ENCODE measurements around the gene NABP2.

NABP2 gene

GRCh38 chr12:56212361-56212760, 11.8 kb upstream of the NABP2 start:
- no peak for DNase-seq (ENCODE audit: extremely low read depth in 1 of 2, low read depth in 1 of 2)

GRCh38 chr12:56213878-56214277, 10.3 kb upstream of the NABP2 start:
- DNase-seq (ENCODE audit: extremely low read depth in 1 of 2, low read depth in 1 of 2), result no peak

- no peak for DNase-seq (ENCODE audit: extremely low read depth in 1 of 2, low read depth in 1 of 2)
Observed at GRCh38 chr12:56216461-56216860, 7.7 kb upstream of the NABP2 start.

GRCh38 chr12:56219840-56220239, 4.3 kb upstream of the NABP2 start:
- DNase-seq (ENCODE audit: extremely low read depth in 1 of 2, low read depth in 1 of 2), result no peak

GRCh38 chr12:56220611-56221231, 3.4 kb upstream of the NABP2 start:
- DNase-seq (ENCODE audit: extremely low read depth in 1 of 2, low read depth in 1 of 2), result no peak

GRCh38 chr12:56221232-56221756, 2.8 kb upstream of the NABP2 start:
- DNase-seq (ENCODE audit: extremely low read depth in 1 of 2, low read depth in 1 of 2), result no peak

- peak; percentile 76 to 88 for DNase-seq (ENCODE audit: extremely low read depth in 1 of 2, low read depth in 1 of 2)
Observed at GRCh38 chr12:56221757-56222530, 2.2 kb upstream of the NABP2 start, which contains the start of gene RNF41. TSS of gene RNF41 (minus strand) at chr12:56221922. CDS start at chr12:56214047, 7,875 bp downstream.

GRCh38 chr12:56222531-56222895, 1.6 kb upstream of the NABP2 start:
- DNase-seq (ENCODE audit: extremely low read depth in 1 of 2, low read depth in 1 of 2), result no peak

GRCh38 chr12:56223571-56224101, 506 bp upstream of the NABP2 start:
- no peak for DNase-seq (ENCODE audit: extremely low read depth in 1 of 2, low read depth in 1 of 2)

- DNase-seq (ENCODE audit: extremely low read depth in 1 of 2, low read depth in 1 of 2), result no peak
Observed at GRCh38 chr12:56224954-56225353, 812 bp downstream of the NABP2 start.

- DNase-seq (ENCODE audit: extremely low read depth in 1 of 2, low read depth in 1 of 2), result no peak
Observed at GRCh38 chr12:56229082-56229481, 4.9 kb downstream of the NABP2 start.

GRCh38 chr12:56229916-56230431, 5.8 kb downstream of the NABP2 start, which contains the start of gene SLC39A5:
TSS of gene SLC39A5 (plus strand) at chr12:56230051. CDS start at chr12:56231275, 1,224 bp downstream.
- no peak for DNase-seq (ENCODE audit: extremely low read depth in 1 of 2, low read depth in 1 of 2)

GRCh38 chr12:56230432-56231183, 6.5 kb downstream of the NABP2 start:
- DNase-seq (ENCODE audit: extremely low read depth in 1 of 2, low read depth in 1 of 2), result no peak

- DNase-seq (ENCODE audit: extremely low read depth in 1 of 2, low read depth in 1 of 2), result no peak
Observed at GRCh38 chr12:56231184-56231582, 7.0 kb downstream of the NABP2 start.

- no peak for DNase-seq (ENCODE audit: extremely low read depth in 1 of 2, low read depth in 1 of 2)
Observed at GRCh38 chr12:56234746-56235436, 10.7 kb downstream of the NABP2 start.

- DNase-seq (ENCODE audit: extremely low read depth in 1 of 2, low read depth in 1 of 2), result no peak
Observed at GRCh38 chr12:56236091-56236490, 11.9 kb downstream of the NABP2 start.

- no peak for DNase-seq (ENCODE audit: extremely low read depth in 1 of 2, low read depth in 1 of 2)
Observed at GRCh38 chr12:56236985-56237384, 12.8 kb downstream of the NABP2 start.

- DNase-seq (ENCODE audit: extremely low read depth in 1 of 2, low read depth in 1 of 2), result no peak
Observed at GRCh38 chr12:56237552-56237951, 13.4 kb downstream of the NABP2 start.

- DNase-seq (ENCODE audit: extremely low read depth in 1 of 2, low read depth in 1 of 2), result no peak
Observed at GRCh38 chr12:56241424-56242303, 17.5 kb downstream of the NABP2 start.

All from activated CD8-positive, alpha-beta memory T cell treated with anti-CD3 and anti-CD28 coated beads for 1 hour (primary cell).